PC-3 (cell line): ENCODE results near the gene LACTBL1.

ENCODE experiments used
- CTCF ChIP-seq: fragments of 300-600 bp; sonication (generic); conservative IDR thresholded peaks from 2 replicates; pipeline ENCODE4 v1.5.1; 2017; ENCODE audit warnings: antibody characterized with exemption, low read depth, mild to moderate bottlenecking, low read length
- EZH2 ChIP-seq: fragments of 300-600 bp; sonication (generic); IDR thresholded peaks from one replicate; pipeline ENCODE4 v1.6.1; 2017; ENCODE audit warnings: antibody characterized with exemption, mild to moderate bottlenecking, low read length; ENCODE audit not compliant: unreplicated experiment
- EZH2phosphoT487 ChIP-seq: fragments of 300-600 bp; sonication (generic); IDR thresholded peaks from 2 replicates; pipeline ENCODE4 v1.6.1; 2018; ENCODE audit warnings: mild to moderate bottlenecking, antibody characterized with exemption, low read length, borderline replicate concordance

GRCh38 chr1:22963044-22963677, 9.5 kb downstream of the LACTBL1 start:
- TF ChIP-seq CTCF = no peak
- TF ChIP-seq EZH2phosphoT487 = no peak
- TF ChIP-seq EZH2 = no peak
